Mammary epithelial cell (primary cell): Measurements from ENCODE around the gene TSEN54.

Experiments used
- CTCF ChIP-seq, 2 donors: IDR thresholded peaks in 1 of 2; conservative IDR thresholded peaks in 1 of 2; 2 replicates each; pipeline ENCODE4 v1.5.1; 2011 to 2012; ENCODE audit warnings: inconsistent platforms in 2 of 2, low read length in 2 of 2, mild to moderate bottlenecking in 2 of 2, control low read depth in 1 of 2, low read depth in 1 of 2; ENCODE audit not compliant: insufficient read depth in 1 of 2; ENCODE audit errors: extremely low read depth in 1 of 2
- EZH2 ChIP-seq: IDR thresholded peaks from 2 replicates; pipeline ENCODE4 v1.6.1; 2012; ENCODE audit warnings: low read length, inconsistent platforms, borderline replicate concordance

- TF ChIP-seq CTCF (conservative IDR thresholded peaks at IDR 0.05 in 1 of 2, IDR thresholded peaks at IDR 0.05 in 1 of 2; ENCODE audit: extremely low read depth in 1 of 2, insufficient read depth in 1 of 2, low read depth in 1 of 2, low read length in 2 of 2) (no peak), EZH2 (no peak)
Observed at GRCh38 chr17:75488693-75489510, 27.4 kb upstream of the TSEN54 start.
